ENCODE data around the gene OR8B12.

Gene OR8B12

GRCh38 chr11:124543554-124543953 is at the start of gene OR8B12:
TSS of gene OR8B12 (minus strand) at chr11:124543654. CDS start at chr11:124543654, 0 bp downstream.
- H3K4me3 ChIP-seq (ENCODE audit: low read depth, low read length), result no peak within 1 kb of the TSS
- no peak for TF ChIP-seq CTCF (IDR thresholded peaks at IDR 0.05; ENCODE audit: borderline replicate concordance, insufficient read depth, low read depth, low read length)

DNA sequence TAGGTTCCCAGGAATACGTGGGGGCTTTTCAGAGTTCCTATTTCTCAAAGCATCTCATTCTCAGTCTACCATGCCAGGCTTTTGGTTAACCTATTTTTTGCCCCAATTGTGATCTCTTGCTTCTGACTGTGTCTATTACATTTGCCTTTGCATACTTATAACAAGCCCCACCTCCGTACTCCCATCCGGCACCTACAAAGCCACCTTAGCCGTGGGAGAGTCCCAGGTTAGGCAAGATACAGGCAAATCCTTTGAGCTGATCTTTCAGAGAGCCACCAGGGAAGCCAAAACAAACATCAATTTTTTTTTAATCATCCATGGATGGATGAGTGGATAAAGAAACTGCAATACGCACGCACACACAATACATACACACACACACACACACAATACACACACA is 49.2 kb upstream of the OR8B12 start:
- TF ChIP-seq CTCF (IDR thresholded peaks at IDR 0.05; ENCODE audit: borderline replicate concordance, insufficient read depth, low read depth, low read length), result no peak
- H3K4me3 ChIP-seq (ENCODE audit: low read depth, low read length), result no peak overlapping the region

DNA sequence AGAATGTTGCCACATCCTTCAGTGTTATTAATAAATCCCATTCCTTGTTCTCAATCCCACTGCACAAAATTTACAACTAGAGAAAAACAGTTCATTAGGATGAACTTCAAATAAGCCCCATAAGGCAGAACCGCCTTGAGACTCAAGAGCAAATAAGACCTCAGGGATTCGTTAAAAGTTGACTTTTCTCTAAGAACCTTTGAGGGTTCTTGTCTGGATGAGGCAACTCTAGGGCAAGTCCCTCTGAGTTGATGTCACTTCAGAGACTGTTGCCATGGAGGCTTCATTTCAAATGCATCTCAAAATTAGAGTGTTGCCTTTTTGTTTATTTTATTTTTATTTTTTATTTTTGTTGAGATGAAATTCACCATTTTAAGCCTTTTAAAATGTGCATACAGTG is 48.0 kb upstream of the OR8B12 start:
- no peak overlapping the region for H3K4me3 ChIP-seq (ENCODE audit: low read depth, low read length)
- no peak for TF ChIP-seq CTCF (IDR thresholded peaks at IDR 0.05; ENCODE audit: borderline replicate concordance, insufficient read depth, low read depth, low read length)

- no peak overlapping the region for H3K4me3 ChIP-seq (ENCODE audit: low read depth, low read length)
- peak; percentile 65 for TF ChIP-seq CTCF (IDR thresholded peaks at IDR 0.05; ENCODE audit: borderline replicate concordance, insufficient read depth, low read depth, low read length)
Observed at GRCh38 chr11:124586238-124586860, 42.9 kb upstream of the OR8B12 start.

GRCh38 chr11:124584681-124585372 is 41.4 kb upstream of the OR8B12 start:
- H3K4me3 ChIP-seq (ENCODE audit: low read depth, low read length), result no peak overlapping the region
- TF ChIP-seq CTCF (IDR thresholded peaks at IDR 0.05; ENCODE audit: borderline replicate concordance, insufficient read depth, low read depth, low read length), result no peak

- no peak for TF ChIP-seq CTCF (IDR thresholded peaks at IDR 0.05; ENCODE audit: borderline replicate concordance, insufficient read depth, low read depth, low read length)
- H3K4me3 ChIP-seq (ENCODE audit: low read depth, low read length), result no peak overlapping the region
Observed at GRCh38 chr11:124583781-124584180, 40.3 kb upstream of the OR8B12 start.

- H3K4me3 ChIP-seq (ENCODE audit: low read depth, low read length), result no peak overlapping the region
- no peak for TF ChIP-seq CTCF (IDR thresholded peaks at IDR 0.05; ENCODE audit: borderline replicate concordance, insufficient read depth, low read depth, low read length)
Observed at GRCh38 chr11:124582565-124582964, 39.1 kb upstream of the OR8B12 start.
